H1 (cell line): ENCODE measurements around the gene ITGB2. TPM values are rescaled to one million over a fixed set of nuclear protein-coding genes. Genes with fewer than 3 reads are reported as not detected.

Source experiments
- CTCF ChIA-PET: fragments of 300-600 bp; sonication (Branson Sonifier 250); formaldehyde crosslinking; loops from one replicate; lab custom pipeline; 2021; ENCODE audit not compliant: partially characterized antibody; lab: Charles Lee
- POLR2A ChIA-PET: fragments of 300-600 bp; sonication (Branson Sonifier 250); formaldehyde crosslinking; loops from one replicate; lab custom pipeline; 2021; ENCODE audit warnings: inconsistent platforms; ENCODE audit not compliant: partially characterized antibody; lab: Charles Lee
- DNase-seq, 2 experiments: peaks; one replicate each; pipeline versions ENCODE4 v3.0.0 to v3.0.0-alpha.2; 2010 to 2022; ENCODE audit warnings: low spot score in 2 of 2, low read depth in 1 of 2, mixed read lengths in 1 of 2
- FAIRE-seq: peaks from 2 replicates; lab custom pipeline; 2011; peaks lifted over from hg19 to GRCh38; lab: Jason Lieb, UNC
- H2AFZ ChIP-seq: 2 replicates; pipeline ENCODE4 v1.8.1; 2012; ENCODE audit warnings: low read length, inconsistent platforms
- H2AK5ac ChIP-seq: 2 replicates; pipeline ENCODE4 v1.6.1; 2013; ENCODE audit warnings: low read depth, low read length
- H2BK120ac ChIP-seq: replicated peaks from 2 replicates; pipeline ENCODE3; 2013; ENCODE audit warnings: low read depth, low read length, inconsistent platforms
- H2BK12ac ChIP-seq: 2 replicates; pipeline ENCODE4 v1.6.1; 2013; ENCODE audit warnings: low read depth, low read length
- H2BK15ac ChIP-seq: 2 replicates; pipeline ENCODE4 v1.6.1; 2013; ENCODE audit warnings: low read length
- H2BK20ac ChIP-seq: 2 replicates; pipeline ENCODE4 v1.6.1; 2013; ENCODE audit warnings: low read length
- H2BK5ac ChIP-seq: 2 replicates; pipeline ENCODE4 v1.6.1; 2013; ENCODE audit warnings: low read depth, low read length
- H3K14ac ChIP-seq: 2 replicates; pipeline ENCODE4 v1.6.1; 2013; ENCODE audit warnings: inconsistent platforms; ENCODE audit not compliant: insufficient read length
- H3K18ac ChIP-seq: 2 replicates; pipeline ENCODE4 v1.6.1; 2013; ENCODE audit warnings: low read length; ENCODE audit errors: extremely low read depth
- H3K23ac ChIP-seq: 2 replicates; pipeline ENCODE4 v1.6.1; 2013; ENCODE audit warnings: inconsistent platforms; ENCODE audit not compliant: insufficient read length
- H3K23me2 ChIP-seq: 2 replicates; pipeline ENCODE4 v1.6.1; 2013; ENCODE audit warnings: low read depth, low read length
- H3K27ac ChIP-seq: 2 replicates; pipeline ENCODE4 v1.6.1; 2011; ENCODE audit warnings: low read depth, low read length, inconsistent platforms
- H3K27me3 ChIP-seq, 4 experiments: replicated peaks in 1 of 4; 1 replicate in 1 of 4; 2 replicates in 3 of 4; pipeline versions ENCODE4 v1.6.1 to v1.8.1; 2011 to 2013; ENCODE audit warnings: low read length in 3 of 4, mild to moderate bottlenecking in 3 of 4, inconsistent platforms in 2 of 4, mixed read lengths in 2 of 4, moderate library complexity in 1 of 4; ENCODE audit not compliant: control insufficient read depth in 3 of 4, insufficient read depth in 3 of 4; ENCODE audit errors: extremely low read depth in 1 of 4
- H3K36me3 ChIP-seq, 4 experiments: 2 replicates each; pipeline versions ENCODE4 v1.6.1 to v1.8.1; 2011 to 2013; ENCODE audit warnings: mild to moderate bottlenecking in 4 of 4, low read length in 3 of 4, moderate library complexity in 2 of 4, control low read depth in 1 of 4, inconsistent platforms in 1 of 4; ENCODE audit not compliant: insufficient read depth in 4 of 4, control insufficient read depth in 2 of 4
- H3K4ac ChIP-seq: replicated peaks from 2 replicates; pipeline ENCODE3; 2013; ENCODE audit warnings: low read length, low read depth, mixed read lengths, inconsistent platforms; ENCODE audit not compliant: insufficient read length
- H3K4me1 ChIP-seq, 4 experiments: replicated peaks in 1 of 4; 1 replicate in 1 of 4; 2 replicates in 3 of 4; pipeline versions ENCODE4 v1.6.1 to v1.8.1; 2011 to 2013; ENCODE audit warnings: low read length in 3 of 4, inconsistent platforms in 2 of 4, mixed read lengths in 1 of 4; ENCODE audit not compliant: insufficient read depth in 4 of 4, control insufficient read depth in 3 of 4
- H3K4me2 ChIP-seq, 2 experiments: 2 replicates each; pipeline versions ENCODE4 v1.6.1 to v1.8.1; 2011 to 2013; ENCODE audit warnings: low read depth in 2 of 2, low read length in 2 of 2, control low read depth in 1 of 2, inconsistent platforms in 1 of 2, mild to moderate bottlenecking in 1 of 2; ENCODE audit not compliant: insufficient read depth in 1 of 2
- H3K4me3 ChIP-seq, 4 experiments: fragments of 200-600, 300-600 bp in 1 of 4; sonication (generic), shearing (Covaris generic), sonication (Bioruptor Twin) in 1 of 4; 2 replicates each; pipeline versions ENCODE4 v1.5.1 to v1.8.1; 2011 to 2016; ENCODE audit warnings: low read length in 4 of 4, low read depth in 3 of 4, control low read depth in 2 of 4, inconsistent platforms in 2 of 4, mild to moderate bottlenecking in 2 of 4, mixed read lengths in 1 of 4, moderate library complexity in 1 of 4; ENCODE audit not compliant: insufficient read depth in 2 of 4; ENCODE audit errors: extremely low read depth in 1 of 4
- H3K56ac ChIP-seq: replicated peaks from 2 replicates; pipeline ENCODE3; 2013; ENCODE audit warnings: low read depth, mild to moderate bottlenecking, mixed read lengths, low read length, inconsistent platforms; ENCODE audit not compliant: insufficient read length
- H3K79me1 ChIP-seq: 2 replicates; pipeline ENCODE4 v1.6.1; 2013; ENCODE audit warnings: low read depth, low read length, control low read depth
- H3K79me2 ChIP-seq, 2 experiments: 2 replicates each; pipeline versions ENCODE4 v1.6.1 to v1.8.1; 2012 to 2013; ENCODE audit warnings: low read length in 2 of 2, mild to moderate bottlenecking in 2 of 2, inconsistent platforms in 1 of 2; ENCODE audit not compliant: insufficient read depth in 2 of 2, control insufficient read depth in 1 of 2
- H3K9ac ChIP-seq, 4 experiments: replicated peaks in 1 of 4; 1 replicate in 1 of 4; 2 replicates in 3 of 4; pipeline versions ENCODE4 v1.6.1 to v1.8.1; 2011 to 2013; ENCODE audit warnings: low read depth in 3 of 4, low read length in 3 of 4, control low read depth in 2 of 4, mild to moderate bottlenecking in 2 of 4, moderate library complexity in 2 of 4, inconsistent platforms in 1 of 4; ENCODE audit errors: extremely low read depth in 1 of 4
- H3K9me3 ChIP-seq, 2 experiments: 2 replicates each; pipeline versions ENCODE4 v1.6.1 to v1.8.1; 2012 to 2013; ENCODE audit warnings: mild to moderate bottlenecking in 2 of 2, moderate library complexity in 2 of 2, control low read depth in 1 of 2, inconsistent platforms in 1 of 2, low read depth in 1 of 2, low read length in 1 of 2, mixed read lengths in 1 of 2; ENCODE audit not compliant: insufficient read depth in 2 of 2
- H4K20me1 ChIP-seq, 2 experiments: replicated peaks in 1 of 2; 2 replicates each; pipeline versions ENCODE3 to v1.8.1; 2011 to 2013; ENCODE audit warnings: inconsistent platforms in 2 of 2, low read length in 2 of 2, mild to moderate bottlenecking in 1 of 2; ENCODE audit not compliant: insufficient read depth in 2 of 2, control insufficient read depth in 1 of 2
- H4K5ac ChIP-seq: 2 replicates; pipeline ENCODE4 v1.6.1; 2013; ENCODE audit warnings: low read length, low read depth, mixed read lengths, inconsistent platforms; ENCODE audit not compliant: insufficient read length
- H4K8ac ChIP-seq: 2 replicates; pipeline ENCODE4 v1.8.0; 2013; ENCODE audit warnings: mild to moderate bottlenecking, moderate library complexity, low read length, inconsistent platforms; ENCODE audit not compliant: insufficient read depth; ENCODE audit errors: extremely low read depth
- H4K91ac ChIP-seq: replicated peaks from 2 replicates; pipeline ENCODE3; 2013; ENCODE audit warnings: low read length, mixed read lengths, inconsistent platforms; ENCODE audit not compliant: insufficient read length
- BACH1 ChIP-seq: IDR thresholded peaks from 2 replicates; pipeline ENCODE4 v1.6.1; 2012; ENCODE audit warnings: low read length, improper control_type of control experiment
- POLR2AphosphoS5 ChIP-seq: IDR thresholded peaks from 2 replicates; pipeline ENCODE4 v1.6.1; 2011; ENCODE audit warnings: low read depth, low read length
- POU5F1 ChIP-seq: IDR thresholded peaks from 2 replicates; pipeline ENCODE4 v1.6.1; 2011; ENCODE audit warnings: low read depth, mild to moderate bottlenecking, low read length, moderate library complexity
- RAD21 ChIP-seq, 2 experiments: IDR thresholded peaks in 1 of 2; conservative IDR thresholded peaks in 1 of 2; 2 replicates each; pipeline ENCODE4 v1.6.1; 2011; ENCODE audit warnings: low read depth in 2 of 2, low read length in 2 of 2, improper control_type of control experiment in 1 of 2, inconsistent platforms in 1 of 2, mild to moderate bottlenecking in 1 of 2, moderate library complexity in 1 of 2
- SP4 ChIP-seq: IDR thresholded peaks from 2 replicates; pipeline ENCODE4 v1.6.1; 2012; ENCODE audit warnings: low read length, inconsistent platforms
- WGBS, 2 experiments: shearing (Covaris generic) in 1 of 2; methylation state at CpG; one replicate each; pipeline versions ENCODE4 v1.1.6 to v1.1.7; 2013 to 2015; ENCODE audit warnings: low lambda C conversion rate in 2 of 2, mixed read lengths in 2 of 2, inconsistent platforms in 1 of 2, low coverage in 1 of 2, missing lambda C conversion rate in 1 of 2; ENCODE audit not compliant: insufficient replicate concordance in 2 of 2, insufficient coverage in 1 of 2, insufficient read length in 1 of 2; ENCODE audit errors: extremely low coverage in 1 of 2, missing lambda C conversion rate in 1 of 2; 5-methylcytosine and 5-hydroxymethylcytosine counted together
- polyA plus RNA-seq, 7 experiments: library from polyadenylated mRNA; depleted of rRNA in 3 of 7; stranded (reverse) in 5 of 7; unstranded in 2 of 7; fragments of >200 nt in 5 of 7; fragments of 200-250 nt in 2 of 7; gene quantifications; 1 replicate in 5 of 7; 2 replicates in 1 of 7; 4 replicates in 1 of 7; pipeline versions ENCODE4 v1.2.1 to v1.2.3, GENCODE V29; 2011 to 2013; ENCODE audit warnings: missing spikeins in 2 of 7, mixed read lengths in 2 of 7
- total RNA-seq: library from RNA; stranded (reverse); fragmentation: NEBNext Ultra II Directional; extraction: Animal tissue kit (Norgen Biotek cat#: 25700); gene quantifications from 2 replicates; pipeline ENCODE4 v1.2.1, GENCODE V29; 2021
- TF ChIP-seq, protein P1 (sequence below): IDR thresholded peaks from 2 replicates; pipeline ENCODE4 v1.6.1; 2011; ENCODE audit warnings: low read depth, mild to moderate bottlenecking, low read length; ENCODE audit not compliant: insufficient read depth
- TF ChIP-seq, protein P2 (sequence below): IDR thresholded peaks from 2 replicates; pipeline ENCODE4 v1.6.1; 2012; ENCODE audit warnings: inconsistent platforms
- TF ChIP-seq, protein P3 (sequence below), 3 experiments: IDR thresholded peaks; 1 replicate in 2 of 3; 2 replicates in 1 of 3; pipeline versions ENCODE4 v1.5.1 to v1.6.1; 2011; ENCODE audit warnings: low read length in 3 of 3, mild to moderate bottlenecking in 3 of 3, inconsistent platforms in 2 of 3, low read depth in 1 of 3, moderate library complexity in 1 of 3; ENCODE audit not compliant: insufficient read depth in 1 of 3; ENCODE audit errors: control extremely low read depth in 1 of 3

Gene ITGB2
- total and polyA plus RNA-seq, 2 of the 8 experiments (the other 6 are each of a cell fraction or from before 2014, with no cell fraction given), result 0.24 to 0.63 TPM

DNA sequence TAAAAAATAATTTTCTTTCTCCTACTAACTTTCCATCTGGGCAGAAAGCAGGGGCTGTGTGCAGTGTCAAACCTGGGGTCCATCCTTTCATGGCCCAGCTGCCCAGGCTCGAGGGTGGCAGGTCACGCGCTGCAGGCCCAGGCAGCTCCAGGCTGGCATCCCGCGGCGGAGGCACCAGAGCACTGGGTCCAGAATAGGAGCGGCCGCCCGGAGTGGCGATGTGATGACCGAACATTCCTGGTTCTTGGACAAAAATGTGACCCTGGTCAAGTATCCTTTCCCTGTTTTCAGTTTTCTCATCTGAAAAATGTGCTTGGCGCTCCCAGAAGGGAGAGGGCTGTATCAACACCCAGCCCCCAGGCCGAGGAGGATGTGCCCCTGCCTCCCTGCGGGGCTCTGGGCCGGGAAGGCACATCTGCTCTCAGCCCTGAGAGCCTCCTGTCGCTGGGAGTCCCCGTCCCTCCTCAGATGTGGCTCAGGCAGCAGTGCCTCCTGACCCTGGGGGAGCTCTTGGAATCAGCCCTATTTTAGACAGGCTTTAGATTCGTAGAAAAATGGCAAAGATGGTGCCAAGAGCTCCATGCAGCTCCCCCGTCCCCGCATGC lies 48.5 kb upstream of the ITGB2 start:
- Histone ChIP-seq H4K5ac (no peak overlapping the region), H3K4me2 (no peak overlapping the region)
- TF ChIP-seq, protein P1, sequence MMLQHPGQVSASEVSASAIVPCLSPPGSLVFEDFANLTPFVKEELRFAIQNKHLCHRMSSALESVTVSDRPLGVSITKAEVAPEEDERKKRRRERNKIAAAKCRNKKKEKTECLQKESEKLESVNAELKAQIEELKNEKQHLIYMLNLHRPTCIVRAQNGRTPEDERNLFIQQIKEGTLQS, result no peak
- TF ChIP-seq BACH1 (no peak), POLR2AphosphoS5 (no peak), POU5F1 (no peak), SP4 (no peak), RAD21 (IDR thresholded peaks at IDR 0.05 in 1 of 2, conservative IDR thresholded peaks at IDR 0.05 in 1 of 2; ENCODE audit: low read depth in 2 of 2, low read length in 2 of 2) (no peak)
- TF ChIP-seq, protein P2, sequence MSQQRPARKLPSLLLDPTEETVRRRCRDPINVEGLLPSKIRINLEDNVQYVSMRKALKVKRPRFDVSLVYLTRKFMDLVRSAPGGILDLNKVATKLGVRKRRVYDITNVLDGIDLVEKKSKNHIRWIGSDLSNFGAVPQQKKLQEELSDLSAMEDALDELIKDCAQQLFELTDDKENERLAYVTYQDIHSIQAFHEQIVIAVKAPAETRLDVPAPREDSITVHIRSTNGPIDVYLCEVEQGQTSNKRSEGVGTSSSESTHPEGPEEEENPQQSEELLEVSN, result no peak
- TF ChIP-seq, protein P3, sequence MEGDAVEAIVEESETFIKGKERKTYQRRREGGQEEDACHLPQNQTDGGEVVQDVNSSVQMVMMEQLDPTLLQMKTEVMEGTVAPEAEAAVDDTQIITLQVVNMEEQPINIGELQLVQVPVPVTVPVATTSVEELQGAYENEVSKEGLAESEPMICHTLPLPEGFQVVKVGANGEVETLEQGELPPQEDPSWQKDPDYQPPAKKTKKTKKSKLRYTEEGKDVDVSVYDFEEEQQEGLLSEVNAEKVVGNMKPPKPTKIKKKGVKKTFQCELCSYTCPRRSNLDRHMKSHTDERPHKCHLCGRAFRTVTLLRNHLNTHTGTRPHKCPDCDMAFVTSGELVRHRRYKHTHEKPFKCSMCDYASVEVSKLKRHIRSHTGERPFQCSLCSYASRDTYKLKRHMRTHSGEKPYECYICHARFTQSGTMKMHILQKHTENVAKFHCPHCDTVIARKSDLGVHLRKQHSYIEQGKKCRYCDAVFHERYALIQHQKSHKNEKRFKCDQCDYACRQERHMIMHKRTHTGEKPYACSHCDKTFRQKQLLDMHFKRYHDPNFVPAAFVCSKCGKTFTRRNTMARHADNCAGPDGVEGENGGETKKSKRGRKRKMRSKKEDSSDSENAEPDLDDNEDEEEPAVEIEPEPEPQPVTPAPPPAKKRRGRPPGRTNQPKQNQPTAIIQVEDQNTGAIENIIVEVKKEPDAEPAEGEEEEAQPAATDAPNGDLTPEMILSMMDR (IDR thresholded peaks at IDR 0.05; ENCODE audit: control extremely low read depth in 1 of 3, insufficient read depth in 1 of 3, low read depth in 1 of 3, low read length in 3 of 3), result no peak

More for the DNA sequence above, 48.5 kb upstream of the ITGB2 start:
- FAIRE-seq (no peak), DNase-seq (no peak)
- Histone ChIP-seq H3K4ac (no peak overlapping the region), H4K20me1 (peaks cover 14 to 17% of the 10 kb centered on the region in 2 experiments), H2BK12ac (no peak overlapping the region), H3K9ac (no peak overlapping the region; a peak in 1 of 7 replicates), H3K27ac (no peak overlapping the region), H4K8ac (no peak overlapping the region; the same call in 1 of the 2 replicates), H2AK5ac (no peak overlapping the region), H3K9me3 (no peaks in the 10 kb centered on the region), H3K79me1 (peaks cover 5% of the 10 kb centered on the region; the same call in 1 of the 2 replicates), H2BK15ac (no peak overlapping the region), H3K27me3 (no peaks in the 10 kb centered on the region), H2BK120ac (no peak overlapping the region), H3K36me3 (peaks cover 0 to 19% (median 9%) of the 10 kb centered on the region in 4 experiments; a peak in 4 of 8 replicates), H3K79me2 (peaks cover 0 to 12% of the 10 kb centered on the region in 2 experiments; a peak in 2 of 4 replicates), H2BK20ac (no peak overlapping the region), H3K23me2 (no peaks in the 10 kb centered on the region), H3K23ac (no peak overlapping the region), H3K56ac (no peak overlapping the region), H3K14ac (no peak overlapping the region), H2BK5ac (0 out of 2 replicates have a peak overlapping the region, but pooled peaks have one; percentile 21), H3K4me1 (no peaks in the 10 kb centered on the region; a peak in 1 of 7 replicates), H4K91ac (no peak overlapping the region), H3K18ac (no peak overlapping the region), H2AFZ (no peak overlapping the region), H3K4me3 (no peak overlapping the region)
- CTCF ChIA-PET, result interaction anchor here (0.5 to 4.1 kb wide), 6 partner anchors 19 to 952 kb away, joined by 3 to 28 read pairs (median 6); no protein-coding TSS in a partner anchor
- 95% methylated on average over 20 of the region's 20 CpGs; no CpG with 5 or more reads in 1 of the 2 experiments for WGBS, 2 experiments
- POLR2A ChIA-PET, result no interaction called here
